LNCaP clone FGC (cell line): ENCODE data around the gene CCDC138.

Source experiments
- DNase-seq: peaks from one replicate; pipeline ENCODE4 v3.0.0-alpha.2; 2011; ENCODE audit warnings: low read depth
- H3K4me3 ChIP-seq: 2 replicates; pipeline ENCODE4 v1.5.1; 2011; ENCODE audit warnings: mild to moderate bottlenecking, low read depth, low read length, control low read depth
- TF ChIP-seq, protein P1 (sequence below): IDR thresholded peaks from 2 replicates; pipeline ENCODE4 v1.5.1; 2012; ENCODE audit warnings: mild to moderate bottlenecking; ENCODE audit not compliant: control insufficient read depth, insufficient read depth; ENCODE audit errors: extremely low read depth

CCDC138 gene

DNA sequence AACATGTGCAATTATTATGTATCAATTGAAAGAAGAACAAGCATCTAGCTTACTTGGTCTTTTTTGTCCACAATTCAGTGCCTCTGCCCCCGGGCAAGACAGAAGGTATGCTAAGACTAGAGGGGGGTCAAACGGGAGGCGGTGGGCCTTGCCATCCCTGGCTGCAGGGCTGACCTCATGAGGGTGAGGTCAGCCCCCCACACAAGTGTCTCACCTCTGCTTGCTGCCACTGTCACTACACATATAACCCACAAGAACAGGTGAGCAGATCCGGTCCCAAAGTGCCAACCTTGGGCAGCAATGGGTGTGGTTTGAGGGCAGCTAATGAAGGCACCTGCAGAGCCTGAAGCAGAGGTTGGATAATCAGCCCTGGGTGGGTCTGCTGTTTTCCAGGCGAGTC lies 131.0 kb downstream of the CCDC138 start:
- no peak overlapping the region for H3K4me3 ChIP-seq
- no peak for DNase-seq
- TF ChIP-seq, protein P1, sequence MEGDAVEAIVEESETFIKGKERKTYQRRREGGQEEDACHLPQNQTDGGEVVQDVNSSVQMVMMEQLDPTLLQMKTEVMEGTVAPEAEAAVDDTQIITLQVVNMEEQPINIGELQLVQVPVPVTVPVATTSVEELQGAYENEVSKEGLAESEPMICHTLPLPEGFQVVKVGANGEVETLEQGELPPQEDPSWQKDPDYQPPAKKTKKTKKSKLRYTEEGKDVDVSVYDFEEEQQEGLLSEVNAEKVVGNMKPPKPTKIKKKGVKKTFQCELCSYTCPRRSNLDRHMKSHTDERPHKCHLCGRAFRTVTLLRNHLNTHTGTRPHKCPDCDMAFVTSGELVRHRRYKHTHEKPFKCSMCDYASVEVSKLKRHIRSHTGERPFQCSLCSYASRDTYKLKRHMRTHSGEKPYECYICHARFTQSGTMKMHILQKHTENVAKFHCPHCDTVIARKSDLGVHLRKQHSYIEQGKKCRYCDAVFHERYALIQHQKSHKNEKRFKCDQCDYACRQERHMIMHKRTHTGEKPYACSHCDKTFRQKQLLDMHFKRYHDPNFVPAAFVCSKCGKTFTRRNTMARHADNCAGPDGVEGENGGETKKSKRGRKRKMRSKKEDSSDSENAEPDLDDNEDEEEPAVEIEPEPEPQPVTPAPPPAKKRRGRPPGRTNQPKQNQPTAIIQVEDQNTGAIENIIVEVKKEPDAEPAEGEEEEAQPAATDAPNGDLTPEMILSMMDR: no peak

DNA sequence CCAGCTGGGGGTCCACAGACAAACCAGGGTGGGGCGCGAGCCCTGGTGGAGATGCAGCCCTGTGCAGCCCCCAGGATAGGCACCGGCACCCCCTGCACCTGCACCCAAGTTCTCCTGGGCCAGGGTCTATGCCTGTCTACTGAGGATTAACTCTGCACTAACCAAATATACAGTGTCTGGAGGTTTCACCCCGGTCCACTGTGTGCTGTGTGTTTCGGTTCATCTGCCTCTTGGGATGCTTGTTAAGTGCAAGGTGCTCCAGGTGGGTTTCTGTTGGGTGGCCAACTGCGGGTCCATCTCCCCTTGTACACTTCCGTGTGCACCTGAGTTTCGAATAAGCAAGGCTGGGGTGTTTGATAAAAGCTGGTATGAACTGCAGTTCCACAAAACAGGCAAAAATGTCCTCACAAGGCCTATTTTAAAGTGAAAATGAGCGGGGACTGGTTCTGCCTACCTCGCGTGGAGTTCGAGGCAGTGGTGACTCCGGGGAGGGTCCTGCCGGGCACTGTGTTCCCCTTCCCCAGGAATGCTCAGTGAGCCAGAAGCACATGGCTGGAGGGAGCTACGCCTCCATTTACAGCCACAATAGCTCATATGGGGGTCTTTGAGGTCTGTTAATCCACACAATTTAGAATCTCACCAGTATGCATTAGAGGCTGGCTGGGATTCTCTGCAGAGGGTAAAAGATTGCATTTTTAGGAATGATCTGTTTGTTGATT lies 131.7 kb downstream of the CCDC138 start:
- DNase-seq: no peak
- TF ChIP-seq, protein P1: no peak

DNA sequence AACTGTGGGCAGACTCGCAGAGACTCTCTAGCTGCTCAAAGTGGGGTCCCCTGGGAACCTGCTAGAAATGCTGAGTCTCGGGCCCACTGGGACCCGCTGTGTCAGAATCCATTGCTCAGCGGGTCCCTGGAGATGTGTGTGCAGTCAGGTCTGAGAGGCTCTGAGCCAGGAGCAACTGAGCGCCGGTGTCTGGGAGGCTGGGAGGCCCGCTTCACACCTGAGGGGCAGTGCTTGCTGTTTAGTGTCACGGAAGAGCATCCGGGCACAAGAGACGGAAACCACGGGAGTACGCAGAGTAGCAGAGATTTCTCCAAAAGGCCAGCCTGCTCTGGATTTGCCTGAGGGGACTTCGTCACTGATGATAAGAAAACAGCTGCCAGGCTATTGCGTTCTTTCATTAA lies 132.4 kb downstream of the CCDC138 start:
- DNase-seq: no peak
- H3K4me3 ChIP-seq: no peak overlapping the region
- TF ChIP-seq, protein P1: no peak

More for the DNA sequence above, 131.7 kb downstream of the CCDC138 start:
- H3K4me3 ChIP-seq: no peak overlapping the region

DNA sequence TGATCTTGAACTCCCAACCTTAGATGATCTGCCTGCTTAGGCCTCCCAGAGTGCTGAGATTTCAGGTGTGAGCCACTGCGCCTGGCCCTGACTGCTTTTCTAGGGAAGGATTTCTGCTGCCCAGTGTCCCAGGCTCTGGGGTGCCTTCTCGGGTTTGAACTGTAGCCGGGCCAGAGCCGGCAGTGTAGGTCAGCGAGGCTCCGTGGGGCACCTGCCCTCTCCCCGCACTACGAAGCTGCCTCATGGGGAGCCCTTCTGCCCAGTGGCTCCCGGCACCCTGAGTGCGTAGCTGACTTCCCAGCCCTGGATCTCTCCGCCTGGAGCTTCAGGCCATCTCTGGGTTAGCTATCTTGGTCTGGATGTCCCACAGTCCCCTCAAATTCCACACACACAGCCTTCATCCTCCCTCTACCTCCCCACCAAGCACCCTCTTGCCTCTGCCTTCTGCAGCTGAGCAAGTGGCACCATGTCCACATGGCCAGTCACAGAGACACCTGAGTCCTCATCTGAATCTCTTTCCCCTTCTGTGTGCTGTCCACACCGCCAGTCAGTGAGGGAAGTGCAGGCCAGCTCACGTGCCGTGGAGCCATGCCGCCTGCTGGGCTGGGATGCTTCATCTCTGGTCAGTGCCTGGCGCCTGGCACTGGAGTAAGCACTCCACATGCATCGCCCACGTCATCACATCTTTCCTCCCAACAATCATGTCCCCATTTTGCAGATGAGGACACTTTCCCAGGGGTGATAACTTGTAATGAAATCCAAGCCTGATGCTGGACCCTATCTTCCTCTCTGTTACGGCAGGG lies 133.2 kb downstream of the CCDC138 start:
- H3K4me3 ChIP-seq: no peak overlapping the region
- TF ChIP-seq, protein P1: no peak
- no peak for DNase-seq

DNA sequence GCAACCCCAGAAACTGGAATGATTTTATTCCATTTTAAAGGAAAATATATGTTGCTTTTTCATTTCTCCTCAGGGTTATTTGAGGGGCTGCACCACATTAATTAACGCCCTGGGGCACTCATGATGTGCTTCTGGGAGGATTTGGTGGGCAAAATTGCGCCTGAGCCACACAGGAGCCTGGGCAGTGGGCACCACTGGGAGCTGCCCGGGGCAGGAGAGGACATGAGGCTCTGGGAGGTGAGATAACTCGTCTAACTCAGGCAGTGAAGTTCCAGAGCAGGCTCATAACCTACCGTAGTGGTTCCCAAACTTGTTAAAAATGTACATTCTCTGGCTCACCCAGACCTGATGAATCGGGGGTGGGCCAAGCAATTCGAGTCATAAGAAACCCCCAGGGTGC lies 134.1 kb downstream of the CCDC138 start:
- TF ChIP-seq, protein P1: no peak

DNA sequence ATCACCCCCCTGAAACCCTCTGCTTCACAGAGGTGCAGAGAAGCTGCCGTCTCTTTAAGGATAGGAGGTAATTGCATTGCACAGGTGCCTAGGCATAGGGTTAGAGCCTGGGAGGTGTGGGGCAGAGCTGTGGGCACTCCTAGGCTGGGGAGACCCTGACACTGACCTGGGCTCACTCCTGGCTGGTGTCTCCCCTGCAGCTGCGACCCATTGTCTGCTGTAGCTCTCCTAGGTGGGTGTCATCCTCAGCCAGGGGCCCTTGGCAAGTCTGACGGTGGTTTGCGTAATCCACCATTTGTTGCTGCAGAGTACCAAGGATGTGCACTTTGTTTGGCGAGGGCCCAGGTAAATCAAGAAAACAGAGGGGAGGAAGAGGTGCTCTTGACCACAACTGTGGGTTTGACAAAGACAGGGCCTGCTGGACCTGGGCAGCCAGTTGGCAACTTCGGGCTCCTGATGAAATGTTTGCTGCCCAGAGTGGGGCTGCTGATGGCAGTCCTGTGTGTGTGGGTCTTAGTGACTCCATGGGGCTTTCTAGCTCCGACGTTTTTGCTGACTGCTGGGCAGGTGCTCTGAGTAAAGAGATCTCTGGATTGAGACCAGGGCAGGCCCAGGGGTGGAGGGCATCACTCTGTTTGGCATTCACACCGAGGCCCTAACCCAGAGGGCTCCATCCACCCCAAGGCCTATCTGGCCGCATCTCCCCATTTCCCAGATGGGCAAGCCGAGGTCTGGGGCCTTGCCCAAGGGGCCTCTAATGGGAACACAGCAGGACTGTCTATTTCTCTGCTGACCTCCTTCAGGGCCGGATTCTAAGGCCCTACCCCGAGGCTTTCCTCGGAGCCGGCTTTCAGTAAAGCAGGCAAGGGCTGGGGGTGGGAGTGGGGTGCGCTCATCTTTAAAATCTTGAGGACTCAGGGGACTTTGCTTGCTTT lies 134.8 kb downstream of the CCDC138 start:
- DNase-seq: no peak
- TF ChIP-seq, protein P1: no peak
- H3K4me3 ChIP-seq: no peak overlapping the region

More for the DNA sequence above, 134.1 kb downstream of the CCDC138 start:
- no peak overlapping the region for H3K4me3 ChIP-seq
- DNase-seq: no peak
